GM11168 (cell line): ENCODE data around the gene ATF6.
"Not testable (repeated sequence)": the region's sequence is repeated elsewhere in the genome, so short reads cannot be mapped to it uniquely, and the experiment has no call there.

Experiments used
- in situ Hi-C: fragments of 300-500 bp; cut with MboI; formaldehyde crosslinking; loops from one replicate; pipeline ENCODE4 v1.12.0; 2022; ENCODE audit warnings: low sequenced_read_pairs; ENCODE audit not compliant: unreplicated experiment

ATF6 gene

DNA sequence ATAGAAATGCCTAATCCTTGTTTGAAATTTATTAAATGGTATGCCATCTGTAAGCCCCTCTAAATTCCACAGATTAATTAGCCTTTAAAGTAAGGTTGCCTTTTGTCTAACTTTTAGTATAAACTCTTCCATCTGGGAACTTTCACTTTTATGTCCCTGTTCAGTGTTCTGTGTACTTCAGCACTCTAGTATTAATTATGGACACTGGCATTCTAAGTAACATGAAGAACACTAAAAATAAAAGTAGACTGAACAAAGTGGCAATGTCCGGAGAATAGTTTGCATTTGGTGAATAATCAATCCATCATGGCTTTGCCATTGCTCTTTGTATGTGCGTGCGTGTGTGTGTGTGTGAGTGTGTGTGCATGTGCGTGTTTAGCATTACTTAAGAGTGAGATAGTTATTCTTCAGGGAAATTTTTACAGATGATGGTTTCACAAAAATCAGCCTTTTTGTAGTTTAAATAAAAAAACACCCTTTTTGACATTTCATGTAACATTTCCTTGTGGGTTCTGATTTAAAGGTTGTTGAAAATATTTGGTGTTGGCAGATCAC lies 51.1 kb downstream of the ATF6 start:
- in situ Hi-C loops, result no loop called here

DNA sequence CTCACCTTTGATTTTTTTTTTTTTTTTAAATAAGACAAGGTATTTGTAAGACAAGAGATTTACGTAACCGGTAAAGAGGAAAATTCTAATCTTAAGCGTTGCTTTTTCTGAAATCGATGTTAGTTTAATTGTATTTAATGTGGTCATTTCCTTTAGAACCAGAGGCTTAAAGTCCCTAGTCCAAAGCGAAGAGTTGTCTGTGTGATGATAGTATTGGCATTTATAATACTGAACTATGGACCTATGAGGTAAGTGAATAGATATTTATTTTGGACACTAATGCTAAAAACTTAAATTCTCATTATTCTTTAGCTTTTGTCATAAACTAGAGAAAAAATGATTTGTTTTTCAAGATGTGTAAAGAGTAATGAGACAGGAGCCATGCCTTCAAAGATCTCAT lies 54.8 kb downstream of the ATF6 start:
- in situ Hi-C loops, result no loop called here

- in situ Hi-C loops, result no loop called here
These were observed 58.5 kb downstream of the ATF6 start for GRCh38 chr1:161824618-161825017.

DNA sequence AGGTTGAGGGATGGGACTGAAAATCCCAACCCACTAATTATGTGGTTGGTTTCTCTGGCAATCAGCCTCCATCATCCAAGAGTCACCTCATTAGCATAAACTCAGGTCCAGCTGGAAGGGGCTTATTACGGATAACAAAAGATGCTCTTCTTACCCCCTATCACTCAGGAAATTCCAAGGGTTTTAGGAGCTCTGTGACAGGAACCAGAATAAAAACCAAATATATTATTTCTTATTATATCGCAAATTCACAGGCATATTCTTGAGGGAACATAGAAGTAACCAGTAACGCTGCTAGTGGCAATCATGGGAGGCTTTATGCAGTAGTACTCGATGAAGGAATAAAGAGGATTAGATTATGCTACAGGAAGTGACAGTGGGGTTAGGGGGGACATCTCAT lies 59.7 kb downstream of the ATF6 start:
- in situ Hi-C loops, result no loop called here

GRCh38 chr1:161826478-161826877 lies 60.4 kb downstream of the ATF6 start:
- in situ Hi-C loops, result no loop called here

DNA sequence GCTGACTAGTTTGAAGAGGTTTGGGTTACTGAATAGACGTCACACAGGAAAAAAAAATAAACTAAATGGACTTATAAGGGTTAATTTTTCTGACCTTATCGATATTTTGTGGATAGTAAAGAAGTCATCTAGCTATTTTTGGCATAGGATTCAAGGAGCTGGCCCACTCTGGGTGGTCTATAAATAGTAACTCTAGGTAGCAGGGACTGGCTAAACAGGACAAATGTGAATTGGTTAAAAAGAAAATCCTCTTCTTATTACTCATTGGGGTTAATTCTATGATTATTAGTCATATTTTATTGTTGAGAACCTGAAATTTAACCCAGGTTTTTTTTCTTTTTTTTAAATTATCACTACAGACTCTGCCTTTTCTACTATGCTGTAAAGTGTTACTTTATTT lies 61.7 kb downstream of the ATF6 start:
- in situ Hi-C loops, result no loop called here

DNA sequence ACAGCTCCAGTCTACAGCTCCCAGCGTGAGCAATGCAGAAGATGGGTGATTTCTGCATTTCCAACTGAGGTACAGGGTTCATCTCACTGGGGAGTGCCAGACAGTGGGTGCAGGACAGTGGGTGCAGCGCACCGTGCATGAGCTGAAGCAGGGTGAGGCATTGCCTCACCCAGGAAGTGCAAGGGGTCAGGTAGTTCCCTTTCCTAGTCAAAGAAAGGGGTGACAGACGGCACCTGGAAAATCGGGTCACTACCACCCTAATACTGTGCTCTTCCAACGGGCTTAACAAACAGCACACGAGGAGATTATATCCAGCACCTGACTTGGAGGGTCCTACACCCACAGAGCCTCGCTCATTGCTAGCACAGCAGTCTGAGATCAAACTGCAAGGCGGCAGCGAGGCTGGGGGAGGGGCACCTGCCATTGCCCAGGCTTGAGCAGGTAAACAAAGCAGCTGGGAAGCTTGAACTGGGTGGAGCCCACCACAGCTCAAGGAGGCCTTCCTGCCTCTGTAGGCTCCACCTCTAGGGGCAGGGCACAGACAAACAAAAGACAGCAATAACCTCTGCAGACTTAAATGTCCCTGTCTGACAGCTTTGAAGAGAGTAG lies 66.3 kb downstream of the ATF6 start:
- in situ Hi-C loops, result not testable (repeated sequence)

- in situ Hi-C loops, result no loop called here
These were observed 68.9 kb downstream of the ATF6 start for GRCh38 chr1:161834967-161835550.

- in situ Hi-C loops, result no loop called here
These were observed 69.9 kb downstream of the ATF6 start for GRCh38 chr1:161836018-161836417.

- in situ Hi-C loops, result no loop called here
These were observed 72.2 kb downstream of the ATF6 start for GRCh38 chr1:161838362-161838761.

DNA sequence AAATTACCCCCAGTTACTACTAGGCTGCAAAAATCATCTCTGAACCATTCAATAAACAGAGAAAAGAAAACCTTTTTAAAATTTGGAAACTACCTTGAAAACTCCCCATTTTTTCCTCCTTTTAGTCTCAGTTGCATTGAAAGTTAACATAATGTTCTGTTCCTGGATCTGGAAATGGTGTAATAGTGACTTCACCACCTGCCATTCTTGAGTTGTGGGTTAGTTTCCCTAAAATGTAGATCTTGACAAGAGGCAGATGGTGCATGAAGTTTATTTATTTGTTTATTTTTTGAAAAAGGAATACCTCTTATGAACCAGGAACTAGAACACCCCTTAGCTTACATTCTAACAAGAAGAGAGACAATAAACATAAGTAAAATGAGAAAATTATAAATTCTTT lies 72.8 kb downstream of the ATF6 start:
- in situ Hi-C loops, result no loop called here

DNA sequence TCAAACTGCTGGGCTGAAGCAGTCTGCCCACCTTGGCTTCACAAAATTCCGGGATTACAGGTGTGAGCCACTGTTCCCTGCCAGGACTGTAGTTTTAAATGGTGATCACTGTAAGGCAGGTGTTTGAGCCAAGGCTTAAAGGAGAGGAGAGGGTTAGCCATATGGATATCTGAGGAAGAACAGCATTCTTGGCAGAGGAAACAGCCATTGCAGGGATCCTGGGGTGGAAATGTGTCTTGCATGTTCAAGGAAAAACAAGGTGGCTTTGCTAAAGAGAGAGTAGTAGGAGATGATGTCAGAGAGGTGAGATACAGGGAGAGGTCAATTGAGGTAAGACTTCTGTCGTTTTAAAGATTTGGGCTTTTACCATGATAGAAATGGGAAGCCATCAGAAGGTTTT lies 73.5 kb downstream of the ATF6 start:
- in situ Hi-C loops, result no loop called here

GRCh38 chr1:161840363-161840762 lies 74.2 kb downstream of the ATF6 start:
- in situ Hi-C loops, result no loop called here

GRCh38 chr1:161843156-161843555 lies 77.0 kb downstream of the ATF6 start:
- in situ Hi-C loops, result no loop called here

DNA sequence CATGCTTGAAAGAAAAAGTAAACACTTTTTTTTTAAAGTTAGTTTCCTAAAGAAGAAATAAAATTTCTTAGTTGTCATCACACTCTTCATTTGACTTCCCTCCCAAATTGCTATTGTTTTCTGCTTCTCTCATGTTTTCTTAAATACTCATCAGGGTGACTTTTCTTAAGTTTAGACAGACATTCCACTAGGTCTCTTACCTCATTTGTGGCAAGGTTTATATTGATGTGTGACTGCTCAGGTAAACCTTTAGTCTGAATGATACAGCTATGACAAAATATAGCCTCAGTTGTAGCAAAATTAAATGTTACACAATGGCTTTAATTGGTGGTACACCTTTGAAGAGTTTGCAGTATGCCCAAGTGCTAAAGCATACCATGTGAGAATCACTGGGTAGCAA lies 78.6 kb downstream of the ATF6 start:
- in situ Hi-C loops, result no loop called here

GRCh38 chr1:161848676-161849075 lies 82.6 kb downstream of the ATF6 start:
- in situ Hi-C loops, result no loop called here

DNA sequence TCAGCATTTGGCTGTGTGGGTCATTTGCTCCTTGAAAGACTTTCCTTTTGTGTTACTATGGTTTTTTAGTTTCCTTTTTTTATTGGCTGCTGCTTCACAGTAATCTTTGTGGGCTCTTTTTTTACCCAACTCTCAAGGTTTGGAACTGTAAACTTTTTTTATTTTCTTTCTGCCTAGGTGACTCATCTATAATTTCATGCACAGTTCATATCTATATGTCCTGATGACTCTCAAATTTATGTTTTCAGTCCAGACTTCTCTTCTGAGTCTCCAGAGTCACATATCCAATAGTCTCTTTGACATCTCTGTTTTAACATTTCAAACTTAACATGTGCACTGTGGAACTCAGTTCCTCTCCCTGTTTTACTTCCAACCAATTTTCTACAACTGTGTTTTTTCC lies 83.4 kb downstream of the ATF6 start:
- in situ Hi-C loops, result no loop called here

DNA sequence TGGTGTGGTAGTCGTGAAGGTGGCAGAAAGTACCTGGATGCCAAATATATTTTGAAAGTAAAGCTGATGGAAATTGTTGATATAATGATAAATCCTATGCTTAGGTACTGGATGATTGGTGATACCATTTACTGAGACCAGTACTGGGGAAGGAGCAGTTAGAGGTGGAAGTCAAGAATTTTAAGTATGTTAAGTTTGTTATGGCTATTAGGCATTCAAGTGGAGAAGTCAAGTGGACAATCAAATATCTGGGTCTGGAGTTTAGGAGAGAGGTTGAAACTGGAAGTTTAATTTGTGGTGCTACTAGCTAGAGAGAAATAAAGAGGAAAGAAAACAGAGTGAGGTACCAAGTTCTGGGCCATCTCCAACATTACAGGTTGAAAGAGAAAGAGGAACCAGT lies 89.1 kb downstream of the ATF6 start:
- in situ Hi-C loops, result no loop called here

- in situ Hi-C loops, result no loop called here
These were observed 92.2 kb downstream of the ATF6 start for GRCh38 chr1:161858271-161858670.

DNA sequence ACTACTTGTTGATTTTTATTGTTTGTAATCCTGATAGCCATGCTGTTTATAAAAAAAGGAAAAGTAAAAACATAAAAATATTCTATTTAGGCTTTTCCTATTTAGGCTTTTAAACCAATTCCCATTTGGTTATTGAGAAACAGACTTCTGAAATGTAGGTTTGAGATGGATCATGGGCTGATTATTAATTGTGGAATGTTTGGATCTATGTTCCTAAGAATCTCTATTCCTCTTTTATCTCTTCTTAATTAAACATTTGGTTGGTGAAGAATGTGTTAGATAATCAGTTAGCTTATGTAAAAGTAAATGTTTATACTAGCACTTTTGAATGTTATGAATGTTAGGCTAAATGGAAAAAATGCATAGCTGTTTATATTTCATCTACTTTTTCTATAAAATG lies 97.4 kb downstream of the ATF6 start:
- in situ Hi-C loops, result no loop called here

DNA sequence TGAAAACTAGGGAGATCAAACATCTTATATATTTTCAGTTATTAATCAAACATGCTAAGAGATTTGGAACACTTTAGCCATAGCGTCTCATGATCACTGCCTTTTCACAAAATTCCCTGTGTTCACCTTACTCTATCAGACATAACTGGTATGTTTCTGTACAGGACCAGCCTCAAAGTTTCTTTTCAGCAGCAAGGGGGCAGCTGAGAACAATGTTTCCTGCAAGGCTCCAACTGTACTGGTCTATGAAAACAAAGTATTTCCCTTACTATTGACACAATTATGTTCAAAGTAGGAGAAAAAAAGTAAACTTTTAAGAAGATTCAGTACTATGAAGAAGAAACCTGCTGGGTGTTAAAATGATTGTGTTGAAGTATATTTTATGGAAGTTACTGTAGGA lies 98.5 kb downstream of the ATF6 start:
- in situ Hi-C loops, result no loop called here

GRCh38 chr1:161866241-161866640 lies 100.1 kb downstream of the ATF6 start:
- in situ Hi-C loops, result no loop called here
